H9 (cell line): ENCODE results near the gene GPS1. TPM values are rescaled to one million over a fixed set of nuclear protein-coding genes. Genes with fewer than 3 reads are reported as not detected.
A peak's percentile ranks its signal among the peaks of the same experiment; 100 is the strongest.
"Not testable (repeated sequence)": the region's sequence is repeated elsewhere in the genome, so short reads cannot be mapped to it uniquely, and the experiment has no call there.

Experiments
- DNase-seq: peaks from one replicate; pipeline ENCODE4 v3.0.0-alpha.2; 2017
- H2AFZ ChIP-seq: one replicate; pipeline ENCODE4 v1.6.1; 2013; ENCODE audit warnings: mild to moderate bottlenecking, low read length, control low read depth, moderate library complexity
- H2AK5ac ChIP-seq: 2 replicates; pipeline ENCODE4 v1.6.1; 2013; ENCODE audit warnings: low read length, control low read depth, mixed read lengths; ENCODE audit not compliant: insufficient read length
- H2BK120ac ChIP-seq: one replicate; pipeline ENCODE4 v1.6.1; 2013; ENCODE audit warnings: low read depth, mild to moderate bottlenecking, low read length, control low read depth, inconsistent platforms; ENCODE audit not compliant: poor library complexity, severe bottlenecking
- H2BK12ac ChIP-seq: 2 replicates; pipeline ENCODE4 v1.6.1; 2013; ENCODE audit warnings: low read length, control low read depth, mixed read lengths, low read depth; ENCODE audit not compliant: insufficient read length
- H2BK15ac ChIP-seq: 2 replicates; pipeline ENCODE4 v1.6.1; 2013; ENCODE audit warnings: low read depth, low read length, control low read depth
- H2BK20ac ChIP-seq: one replicate; pipeline ENCODE4 v1.6.1; 2013; ENCODE audit warnings: low read depth, mild to moderate bottlenecking, low read length, control low read depth, inconsistent platforms; ENCODE audit not compliant: poor library complexity, severe bottlenecking
- H2BK5ac ChIP-seq: 2 replicates; pipeline ENCODE4 v1.6.1; 2013; ENCODE audit warnings: low read length, control low read depth, mixed read lengths; ENCODE audit not compliant: insufficient read length
- H3K14ac ChIP-seq: 2 replicates; pipeline ENCODE4 v1.6.1; 2013; ENCODE audit warnings: low read length, control low read depth; ENCODE audit not compliant: insufficient read depth
- H3K18ac ChIP-seq: 2 replicates; pipeline ENCODE4 v1.6.1; 2013; ENCODE audit warnings: low read depth, mild to moderate bottlenecking, mixed read lengths, low read length, control low read depth; ENCODE audit not compliant: insufficient read length
- H3K23ac ChIP-seq: 2 replicates; pipeline ENCODE4 v1.6.1; 2013; ENCODE audit warnings: low read length, control low read depth, mixed read lengths, low read depth; ENCODE audit not compliant: insufficient read length
- H3K23me2 ChIP-seq: 2 replicates; pipeline ENCODE4 v1.6.1; 2013; ENCODE audit warnings: low read depth, mild to moderate bottlenecking, mixed read lengths, low read length, control low read depth; ENCODE audit not compliant: insufficient read length, poor library complexity, severe bottlenecking
- H3K27ac ChIP-seq: 2 replicates; pipeline ENCODE4 v1.5.1; 2013; ENCODE audit warnings: low read length, control low read depth, mixed read lengths, low read depth; ENCODE audit not compliant: insufficient read length
- H3K27me3 ChIP-seq: 2 replicates; pipeline ENCODE4 v1.6.1; 2013; ENCODE audit warnings: low read length, control low read depth, inconsistent platforms; ENCODE audit not compliant: insufficient read depth
- H3K4ac ChIP-seq: 2 replicates; pipeline ENCODE4 v1.6.1; 2013; ENCODE audit warnings: low read depth, mild to moderate bottlenecking, control low read depth, inconsistent platforms, low read length, moderate library complexity
- H3K4me1 ChIP-seq: 2 replicates; pipeline ENCODE4 v1.6.1; 2013; ENCODE audit warnings: low read length, control low read depth, inconsistent platforms; ENCODE audit not compliant: insufficient read depth
- H3K4me2 ChIP-seq: 2 replicates; pipeline ENCODE4 v1.6.1; 2013; ENCODE audit warnings: low read length, control low read depth, mixed read lengths; ENCODE audit not compliant: insufficient read length, insufficient read depth
- H3K56ac ChIP-seq: 2 replicates; pipeline ENCODE4 v1.6.1; 2013; ENCODE audit warnings: low read depth, mild to moderate bottlenecking, mixed read lengths, low read length, control low read depth; ENCODE audit not compliant: insufficient read length
- H3K79me1 ChIP-seq: 2 replicates; pipeline ENCODE4 v1.6.1; 2013; ENCODE audit warnings: low read depth, mild to moderate bottlenecking, moderate library complexity, low read length, control low read depth, inconsistent platforms; ENCODE audit not compliant: insufficient read depth, poor library complexity, severe bottlenecking
- H3K79me2 ChIP-seq: 2 replicates; pipeline ENCODE4 v1.6.1; 2013; ENCODE audit warnings: low read length, control low read depth, inconsistent platforms; ENCODE audit not compliant: insufficient read depth
- H3K9ac ChIP-seq: 2 replicates; pipeline ENCODE4 v1.6.1; 2013; ENCODE audit warnings: low read length, control low read depth, mixed read lengths; ENCODE audit not compliant: insufficient read length; ENCODE audit errors: extremely low read depth
- H3K9me3 ChIP-seq: one replicate; pipeline ENCODE4 v1.6.1; 2013; ENCODE audit warnings: low read depth, low read length, inconsistent platforms; ENCODE audit not compliant: control insufficient read depth
- H3T11ph ChIP-seq: one replicate; pipeline ENCODE4 v1.6.1; 2013; ENCODE audit warnings: mild to moderate bottlenecking, low read length, control low read depth, inconsistent platforms
- H4K20me1 ChIP-seq: one replicate; pipeline ENCODE4 v1.6.1; 2013; ENCODE audit not compliant: control insufficient read depth, insufficient read length, insufficient read depth
- H4K5ac ChIP-seq: 2 replicates; pipeline ENCODE4 v1.6.1; 2013; ENCODE audit warnings: low read depth, mild to moderate bottlenecking, mixed read lengths, low read length, control low read depth; ENCODE audit not compliant: insufficient read length
- H4K8ac ChIP-seq: replicated peaks from 2 replicates; pipeline ENCODE4 v1.6.1; 2013; ENCODE audit warnings: low read length, control low read depth, mixed read lengths, low read depth; ENCODE audit not compliant: insufficient read length
- H4K91ac ChIP-seq: 2 replicates; pipeline ENCODE4 v1.6.1; 2013; ENCODE audit warnings: low read depth, mild to moderate bottlenecking, moderate library complexity, mixed read lengths, low read length, control low read depth; ENCODE audit not compliant: insufficient read length
- H3K27ac Mint-ChIP-seq, 3 experiments: 2 replicates in 2 of 3; 3 replicates in 1 of 3; pipeline ENCODE4 v1.8.0; 2020 to 2021; ENCODE audit warnings: mixed read lengths in 3 of 3, mild to moderate bottlenecking in 1 of 3, moderate library complexity in 1 of 3
- H3K27me3 Mint-ChIP-seq: 2 replicates; pipeline ENCODE4 v1.8.0; 2021; ENCODE audit warnings: low read depth, mild to moderate bottlenecking, moderate library complexity, mixed read lengths
- H3K36me3 Mint-ChIP-seq, 3 experiments: 2 replicates in 2 of 3; 3 replicates in 1 of 3; pipeline ENCODE4 v1.8.0; 2020 to 2021; ENCODE audit warnings: low read depth in 3 of 3, mixed read lengths in 3 of 3; ENCODE audit not compliant: insufficient read depth in 1 of 3
- H3K4me1 Mint-ChIP-seq, 2 experiments: 2 replicates each; pipeline ENCODE4 v1.8.0; 2020; ENCODE audit warnings: mixed read lengths in 2 of 2
- H3K4me3 Mint-ChIP-seq, 2 experiments: 2 replicates in 1 of 2; 3 replicates in 1 of 2; pipeline ENCODE4 v1.8.0; 2020 to 2021; ENCODE audit warnings: mild to moderate bottlenecking in 2 of 2, mixed read lengths in 2 of 2, moderate library complexity in 1 of 2
- H3K9me3 Mint-ChIP-seq, 2 experiments: 2 replicates in 1 of 2; 3 replicates in 1 of 2; pipeline ENCODE4 v1.8.0; 2020; ENCODE audit warnings: mild to moderate bottlenecking in 2 of 2, mixed read lengths in 2 of 2, moderate library complexity in 1 of 2
- CTCF ChIP-seq: fragments of 200-600 bp; sonication (generic); conservative IDR thresholded peaks from 3 replicates; pipeline ENCODE4 v1.8.0; 2021; ENCODE audit warnings: antibody characterized with exemption, mild to moderate bottlenecking
- WGBS: extraction: QIAGEN DNeasy Blood & Tissue Kit; methylation state at CpG from one replicate; pipeline ENCODE4 v1.1.7; 2013; ENCODE audit warnings: missing lambda C conversion rate, low lambda C conversion rate, mixed read lengths; ENCODE audit not compliant: insufficient read length; ENCODE audit errors: extremely low coverage; 5-methylcytosine and 5-hydroxymethylcytosine counted together
- total RNA-seq: library from RNA; stranded (reverse); gene quantifications from 2 replicates; pipeline ENCODE4 v1.2.1, GENCODE V29; 2021

Gene GPS1
- total RNA-seq, 1 experiment from 2014 or later = 164 TPM

- H3K27ac ChIP-seq = no peak overlapping the region
- peaks cover 20 to 31% of the 10 kb centered on the region in 2 experiments for H3K4me1 Mint-ChIP-seq
Observed at GRCh38 chr17:82037889-82038195, 13.9 kb upstream of the GPS1 start.

GRCh38 chr17:82038796-82039409 is 12.8 kb upstream of the GPS1 start:
- not testable (repeated sequence) for H3K79me1 ChIP-seq, H4K8ac ChIP-seq, H3K27ac ChIP-seq, H3K9ac ChIP-seq, H3K79me2 ChIP-seq, H3K4me1 ChIP-seq, H3K9me3 ChIP-seq, H3K56ac ChIP-seq, H3K23ac ChIP-seq, H2AFZ ChIP-seq, H3K4ac ChIP-seq, H3K18ac ChIP-seq, H2BK12ac ChIP-seq, H3K4me2 ChIP-seq, H2BK5ac ChIP-seq, H3T11ph ChIP-seq, H3K27me3 ChIP-seq, H4K20me1 ChIP-seq, H4K91ac ChIP-seq, DNase-seq, H3K9me3 Mint-ChIP-seq, H2BK15ac ChIP-seq, H2BK20ac ChIP-seq, H3K14ac ChIP-seq, H2AK5ac ChIP-seq, H4K5ac ChIP-seq, H2BK120ac ChIP-seq, H3K23me2 ChIP-seq
- peaks cover 14% of the 10 kb centered on the region for H3K27me3 Mint-ChIP-seq
- H3K4me1 Mint-ChIP-seq = peaks cover 25 to 39% of the 10 kb centered on the region in 2 experiments
- peaks cover 8 to 12% (median 11%) of the 10 kb centered on the region in 3 experiments; a peak in 6 of 7 replicates for H3K36me3 Mint-ChIP-seq
- H3K27ac Mint-ChIP-seq = peak overlapping the region in 1 of 3 experiments; percentile 6; a peak in 1 of 7 replicates
- WGBS = no CpG with 5 or more reads among the region's 16 CpGs
- peak overlapping the region in 1 of 2 experiments; percentile 25; a peak in 2 of 5 replicates for H3K4me3 Mint-ChIP-seq

More at GRCh38 chr17:82037889-82038195, 13.9 kb upstream of the GPS1 start:
- Histone ChIP-seq H2AFZ (no peak overlapping the region), H3K14ac (no peak overlapping the region), H4K91ac (no peak overlapping the region), H2BK12ac (no peak overlapping the region), H3K79me1 (no peaks in the 10 kb centered on the region), H3K4ac (no peak overlapping the region), H3K27me3 (no peaks in the 10 kb centered on the region; the same call in 1 of the 2 replicates), H3K79me2 (no peaks in the 10 kb centered on the region), H3K56ac (no peak overlapping the region), H3T11ph (no peak overlapping the region), H2BK20ac (no peak overlapping the region), H2AK5ac (no peak overlapping the region), H3K23me2 (no peaks in the 10 kb centered on the region), H2BK120ac (no peak overlapping the region), H4K5ac (no peak overlapping the region), H3K23ac (no peak overlapping the region), H3K9ac (no peak overlapping the region), H4K20me1 (no peaks in the 10 kb centered on the region), H3K4me2 (peak overlapping the region; percentile 15), H4K8ac (no peak overlapping the region), H2BK5ac (no peak overlapping the region), H3K4me1 (no peaks in the 10 kb centered on the region), H2BK15ac (no peak overlapping the region), H3K9me3 (no peaks in the 10 kb centered on the region), H3K18ac (no peak overlapping the region)
- H3K36me3 Mint-ChIP-seq = peaks cover 8 to 16% (median 12%) of the 10 kb centered on the region in 3 experiments; a peak in 6 of 7 replicates
- no peak for TF ChIP-seq CTCF
- peak overlapping the region; percentile 74 to 83 for H3K4me3 Mint-ChIP-seq
- no peak overlapping the region; a peak in 2 of 7 replicates for H3K27ac Mint-ChIP-seq
- no peaks in the 10 kb centered on the region; a peak in 2 of 5 replicates for H3K9me3 Mint-ChIP-seq
- DNase-seq = no peak
- peaks cover 14% of the 10 kb centered on the region for H3K27me3 Mint-ChIP-seq
- WGBS = no CpG with 5 or more reads among the region's 10 CpGs
